OCI-LY3 (cell line): ENCODE results near the gene RNF34.
"Not testable (repeated sequence)": the region's sequence is repeated elsewhere in the genome, so short reads cannot be mapped to it uniquely, and the experiment has no call there.

Experiments
- H2AFZ ChIP-seq: fragments of 200-600, 300-600 bp; shearing (Covaris generic); 2 replicates; pipeline ENCODE4 v1.6.0; 2014; ENCODE audit warnings: antibody characterized with exemption, low read depth, low read length
- H3K27ac ChIP-seq: fragments of 200-600, 300-600 bp; sonication (generic); 2 replicates; pipeline ENCODE4 v1.5.1; 2014; ENCODE audit warnings: mild to moderate bottlenecking, low read length, moderate library complexity, mixed read lengths
- H3K27me3 ChIP-seq: fragments of 200-600, 300-600 bp; sonication (generic); 2 replicates; pipeline ENCODE4 v1.6.1; 2014; ENCODE audit warnings: low read depth, low read length, mixed read lengths
- H3K36me3 ChIP-seq: fragments of 200-600, 300-600 bp; sonication (generic); replicated peaks from 2 replicates; pipeline ENCODE3; 2014; ENCODE audit warnings: low read depth, low read length, mixed read lengths
- H3K4me1 ChIP-seq: fragments of 300-600, 200-600 bp; sonication (generic); 2 replicates; pipeline ENCODE4 v1.6.1; 2014; ENCODE audit warnings: low read length, mixed read lengths
- H3K4me2 ChIP-seq: fragments of 200-600, 300-600 bp; sonication (generic); 2 replicates; pipeline ENCODE4 v1.6.1; 2014; ENCODE audit warnings: low read length, mixed read lengths
- H3K4me3 ChIP-seq: fragments of 300-600, 200-600 bp; sonication (generic); 2 replicates; pipeline ENCODE4 v1.5.1; 2014; ENCODE audit warnings: antibody characterized with exemption, mild to moderate bottlenecking, low read length, moderate library complexity
- H3K79me2 ChIP-seq: fragments of 300-600, 200-600 bp; shearing (Covaris generic); 2 replicates; pipeline ENCODE4 v1.6.1; 2014; ENCODE audit warnings: mild to moderate bottlenecking, low read length, mixed read lengths
- H3K9ac ChIP-seq: fragments of 300-600, 200-600 bp; shearing (Covaris generic); 2 replicates; pipeline ENCODE4 v1.6.0; 2014; ENCODE audit warnings: mild to moderate bottlenecking, low read length, moderate library complexity
- H3K9me3 ChIP-seq: fragments of 200-600, 300-600 bp; shearing (Covaris generic); 2 replicates; pipeline ENCODE4 v1.6.1; 2014; ENCODE audit warnings: low read length, mixed read lengths; ENCODE audit not compliant: insufficient read depth
- H4K20me1 ChIP-seq: fragments of 200-600, 300-600 bp; sonication (generic); 2 replicates; pipeline ENCODE4 v1.6.1; 2016; ENCODE audit warnings: low read length, mixed read lengths; ENCODE audit not compliant: insufficient read depth
- CTCF ChIP-seq: fragments of 200-600, 300-600 bp; sonication (generic); IDR thresholded peaks from 2 replicates; pipeline ENCODE4 v1.5.1; 2014; ENCODE audit warnings: antibody characterized with exemption, low read length, low read depth
- EZH2phosphoT487 ChIP-seq: fragments of 200-600 bp; shearing (Covaris generic); IDR thresholded peaks from 2 replicates; pipeline ENCODE4 v1.6.1; 2018; ENCODE audit warnings: antibody characterized with exemption, mixed run types, low read depth

Gene RNF34

GRCh38 chr12:121365416-121366062 is 34.4 kb upstream of the RNF34 start:
- Histone ChIP-seq H3K4me1 (no peaks in the 10 kb centered on the region), H3K9me3 (no peaks in the 10 kb centered on the region), H3K79me2 (no peaks in the 10 kb centered on the region), H4K20me1 (no peaks in the 10 kb centered on the region), H3K4me2 (no peak overlapping the region), H2AFZ (no peak overlapping the region), H3K36me3 (no peaks in the 10 kb centered on the region), H3K27me3 (peaks cover 22% of the 10 kb centered on the region), H3K27ac (no peak overlapping the region), H3K4me3 (no peak overlapping the region), H3K9ac (no peak overlapping the region)
- TF ChIP-seq CTCF (no peak), EZH2phosphoT487 (no peak)

- no peak overlapping the region for H3K4me3 ChIP-seq
- no peaks in the 10 kb centered on the region for H3K9me3 ChIP-seq
- TF ChIP-seq CTCF (no peak), EZH2phosphoT487 (no peak)
- peaks cover 22% of the 10 kb centered on the region for H3K27me3 ChIP-seq
- no peaks in the 10 kb centered on the region for H3K4me1 ChIP-seq
- H3K27ac ChIP-seq: no peak overlapping the region
- no peaks in the 10 kb centered on the region for H3K36me3 ChIP-seq
- H3K4me2 ChIP-seq: no peak overlapping the region
- no peaks in the 10 kb centered on the region for H4K20me1 ChIP-seq
- H3K9ac ChIP-seq: no peak overlapping the region
- no peaks in the 10 kb centered on the region for H3K79me2 ChIP-seq
- H2AFZ ChIP-seq: no peak overlapping the region
These were observed 33.9 kb upstream of the RNF34 start for GRCh38 chr12:121366063-121366459.

- no peak overlapping the region for H2AFZ ChIP-seq
- no peaks in the 10 kb centered on the region for H4K20me1 ChIP-seq
These were observed 28.5 kb upstream of the RNF34 start for GRCh38 chr12:121371404-121371803.

GRCh38 chr12:121373755-121374154 is 26.2 kb upstream of the RNF34 start:
- H3K4me1 ChIP-seq: no peaks in the 10 kb centered on the region
- H3K27me3 ChIP-seq: peaks cover 2% of the 10 kb centered on the region; the same call in 1 of the 2 replicates
- H3K4me2 ChIP-seq: no peak overlapping the region
- no peaks in the 10 kb centered on the region for H3K9me3 ChIP-seq
- no peak overlapping the region for H2AFZ ChIP-seq
- H3K9ac ChIP-seq: no peak overlapping the region
- no peak overlapping the region for H3K27ac ChIP-seq
- no peak overlapping the region for H3K4me3 ChIP-seq
- no peaks in the 10 kb centered on the region for H4K20me1 ChIP-seq
- no peaks in the 10 kb centered on the region for H3K36me3 ChIP-seq
- TF ChIP-seq CTCF (no peak), EZH2phosphoT487 (no peak)
- no peaks in the 10 kb centered on the region for H3K79me2 ChIP-seq

More at GRCh38 chr12:121371404-121371803, 28.5 kb upstream of the RNF34 start:
- Histone ChIP-seq H3K27ac (no peak overlapping the region), H3K4me1 (no peaks in the 10 kb centered on the region), H3K4me3 (no peak overlapping the region), H3K27me3 (0 out of 2 replicates have a peak, but pooled peaks cover 4% of the 10 kb centered on the region), H3K79me2 (no peaks in the 10 kb centered on the region), H3K36me3 (no peaks in the 10 kb centered on the region), H3K9ac (no peak overlapping the region), H3K4me2 (no peak overlapping the region), H3K9me3 (no peaks in the 10 kb centered on the region)
- TF ChIP-seq CTCF (no peak), EZH2phosphoT487 (no peak)

- not testable (repeated sequence) for H4K20me1 ChIP-seq, H3K4me1 ChIP-seq, H3K27ac ChIP-seq, H3K9ac ChIP-seq, H3K27me3 ChIP-seq, H3K9me3 ChIP-seq, H2AFZ ChIP-seq, H3K4me2 ChIP-seq, H3K4me3 ChIP-seq, H3K36me3 ChIP-seq, H3K79me2 ChIP-seq
These were observed 25.6 kb upstream of the RNF34 start for GRCh38 chr12:121374336-121374735.

- H3K4me3 ChIP-seq, H3K27me3 ChIP-seq, H3K27ac ChIP-seq, H3K36me3 ChIP-seq, H4K20me1 ChIP-seq, H3K4me1 ChIP-seq, H3K4me2 ChIP-seq, H2AFZ ChIP-seq, H3K9ac ChIP-seq, H3K9me3 ChIP-seq, H3K79me2 ChIP-seq: not testable (repeated sequence)
These were observed 24.9 kb upstream of the RNF34 start for GRCh38 chr12:121374945-121375584.
